Subcutaneous abdominal adipose tissue (tissue), 5 donors: ENCODE data around the gene NDRG3.
"Not testable (repeated sequence)": the region's sequence is repeated elsewhere in the genome, so short reads cannot be mapped to it uniquely, and the experiment has no call there.

Experiments
- H3K27ac ChIP-seq: one replicate; pipeline ENCODE4 v1.7.0; 2013; ENCODE audit warnings: low read depth, mild to moderate bottlenecking, inconsistent platforms, low read length, moderate library complexity
- H3K27me3 ChIP-seq, 5 donors: one replicate each; pipeline ENCODE4 v1.7.0; 2013; ENCODE audit warnings: low read length in 5 of 5, inconsistent platforms in 1 of 5; ENCODE audit not compliant: control insufficient read depth in 5 of 5, insufficient read depth in 4 of 5
- H3K36me3 ChIP-seq, 5 donors: one replicate each; pipeline ENCODE4 v1.7.0; 2013; ENCODE audit warnings: low read length in 5 of 5; ENCODE audit not compliant: control insufficient read depth in 5 of 5, insufficient read depth in 5 of 5
- H3K4me1 ChIP-seq, 5 donors: one replicate each; pipeline ENCODE4 v1.7.0; 2013; ENCODE audit warnings: low read length in 5 of 5, mild to moderate bottlenecking in 3 of 5, moderate library complexity in 1 of 5; ENCODE audit not compliant: control insufficient read depth in 5 of 5, insufficient read depth in 5 of 5
- H3K4me3 ChIP-seq, 5 donors: one replicate each; pipeline ENCODE4 v1.7.0; 2013; ENCODE audit warnings: low read length in 5 of 5, low read depth in 1 of 5
- H3K9ac ChIP-seq, 5 donors: one replicate each; pipeline ENCODE4 v1.7.0; 2013; ENCODE audit warnings: low read length in 5 of 5, mild to moderate bottlenecking in 4 of 5, moderate library complexity in 3 of 5
- H3K9me3 ChIP-seq, 5 donors: one replicate each; pipeline ENCODE4 v1.7.0; 2013; ENCODE audit warnings: low read length in 5 of 5; ENCODE audit not compliant: control insufficient read depth in 5 of 5
- donor health status: healthy.
- donor health status: healthy.
- donor health status: healthy.
- donor health status: healthy.
- donor health status: healthy.

NDRG3 gene

DNA sequence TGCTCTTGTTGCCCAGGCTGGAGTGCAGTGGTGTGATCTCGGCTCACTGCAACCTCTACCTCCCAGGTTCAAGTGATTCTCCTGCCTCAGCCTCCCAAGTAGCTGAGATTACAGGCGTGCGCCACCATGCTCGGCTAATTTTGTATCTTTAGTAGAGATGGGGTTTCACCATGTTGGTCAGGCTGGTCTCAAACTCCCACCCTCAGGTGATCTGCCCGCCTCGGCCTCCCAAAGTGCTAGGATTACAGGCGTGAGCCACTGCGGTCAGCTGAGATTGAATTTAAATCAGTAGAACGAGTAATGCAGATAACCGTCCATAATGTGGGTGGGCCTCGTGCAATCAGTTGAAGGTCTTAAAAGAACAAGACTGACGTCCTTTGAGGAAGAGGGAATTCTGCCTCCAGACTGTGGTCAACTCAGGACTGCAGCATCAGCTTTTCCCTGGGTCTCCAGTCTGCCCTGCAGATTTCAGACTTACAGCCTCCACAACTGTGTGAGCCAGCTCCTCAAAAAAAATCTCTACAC is 107.0 kb downstream of the NDRG3 start:
- not testable (repeated sequence) for H3K36me3 ChIP-seq, H3K9me3 ChIP-seq, H3K27ac ChIP-seq, H3K9ac ChIP-seq, H3K27me3 ChIP-seq, H3K4me1 ChIP-seq, H3K4me3 ChIP-seq

DNA sequence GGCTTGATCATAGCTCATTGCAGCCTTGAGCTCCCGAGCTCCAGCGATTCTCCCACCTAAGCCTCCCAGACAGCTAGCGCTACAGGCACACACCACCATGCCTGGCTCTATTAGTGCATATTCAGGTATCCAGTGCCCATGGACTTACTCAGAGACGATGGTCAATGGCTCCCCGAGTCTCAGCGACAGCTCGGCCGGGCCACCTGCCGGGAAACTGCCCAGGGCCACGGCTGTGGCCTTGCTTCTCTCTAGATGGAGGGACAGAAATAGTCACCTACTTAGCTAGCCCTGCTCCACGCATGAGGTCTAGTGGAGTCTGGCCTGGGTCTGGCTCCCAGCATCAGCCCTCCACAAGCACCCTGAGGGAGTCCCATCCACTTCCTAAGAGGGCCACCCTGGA is 111.5 kb downstream of the NDRG3 start:
- Histone ChIP-seq H3K4me3 (no peak overlapping the region), H3K36me3 (no peaks in the 10 kb centered on the region), H3K27ac (no peak overlapping the region), H3K27me3 (no peaks in the 10 kb centered on the region), H3K9me3 (no peaks in the 10 kb centered on the region), H3K4me1 (no peaks in the 10 kb centered on the region), H3K9ac (no peak overlapping the region)

DNA sequence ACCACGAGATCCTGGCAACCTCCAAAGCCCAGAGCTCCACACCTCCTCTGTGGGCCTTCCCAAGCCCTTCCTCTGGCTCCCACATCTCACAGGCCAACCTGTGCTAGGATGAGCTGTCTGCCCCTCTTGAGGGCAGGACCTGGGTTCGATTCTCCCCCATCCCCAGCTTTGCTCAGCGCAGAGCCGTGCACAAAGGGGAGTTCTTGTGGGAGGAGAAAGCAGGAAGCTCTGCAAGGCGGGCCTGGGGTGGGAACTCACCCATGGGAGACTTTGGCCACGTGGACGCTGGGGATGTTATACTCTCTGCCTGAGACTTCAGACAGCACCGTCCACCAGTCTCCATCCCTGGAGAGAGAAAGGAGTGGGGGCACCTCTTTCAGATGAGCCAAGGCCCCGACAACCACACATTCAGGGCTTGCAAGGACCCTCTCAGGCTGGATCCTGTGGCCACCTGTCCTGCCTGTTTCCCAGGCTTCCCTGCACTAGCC is 112.6 kb downstream of the NDRG3 start:
- Histone ChIP-seq H3K36me3 (no peaks in the 10 kb centered on the region), H3K9ac (no peak overlapping the region), H3K27ac (no peak overlapping the region), H3K9me3 (no peaks in the 10 kb centered on the region), H3K4me1 (no peaks in the 10 kb centered on the region), H3K4me3 (no peak overlapping the region), H3K27me3 (no peaks in the 10 kb centered on the region)

DNA sequence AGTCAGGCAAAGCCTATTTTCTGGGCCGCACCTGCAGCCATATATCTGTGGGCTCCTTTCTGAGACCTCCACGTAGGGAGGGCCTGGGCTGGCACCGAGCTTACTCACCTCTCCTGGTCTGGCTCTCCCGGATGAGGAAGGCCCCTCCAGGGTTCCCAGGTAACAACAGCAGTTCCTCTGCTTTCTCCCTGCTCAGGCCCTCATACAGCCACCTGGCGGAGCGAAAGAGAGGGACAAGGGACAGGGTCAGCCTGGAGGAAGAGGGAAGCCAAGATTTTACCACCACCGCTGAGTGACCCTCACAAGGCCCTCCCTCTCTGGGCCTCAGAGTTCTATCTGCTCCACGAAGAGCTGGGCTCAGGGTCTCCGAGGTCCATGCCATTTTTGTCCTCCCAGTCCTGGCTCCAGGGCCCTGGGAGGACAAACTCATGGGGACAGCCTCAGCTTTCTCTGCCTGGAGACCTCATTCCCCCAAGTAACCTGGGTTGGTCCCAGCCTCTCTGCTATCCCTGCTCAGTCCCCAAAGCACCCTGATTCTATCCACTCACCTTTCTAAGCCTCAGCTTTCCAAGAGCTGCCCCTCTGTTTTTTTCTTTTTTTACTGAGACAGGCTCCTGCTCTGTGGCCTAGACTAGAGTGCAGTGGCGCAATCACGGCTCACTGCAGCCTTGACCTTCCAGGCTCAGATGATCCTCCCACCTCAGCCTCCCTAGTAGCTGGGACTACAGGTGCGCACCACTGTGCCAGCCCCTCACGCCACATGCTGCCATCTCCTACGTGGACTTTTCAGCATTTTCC is 113.2 kb downstream of the NDRG3 start:
- no peaks in the 10 kb centered on the region for H3K4me1 ChIP-seq
- no peak overlapping the region for H3K9ac ChIP-seq
- H3K27me3 ChIP-seq, result no peaks in the 10 kb centered on the region
- no peaks in the 10 kb centered on the region for H3K9me3 ChIP-seq
- H3K27ac ChIP-seq, result no peak overlapping the region
- H3K4me3 ChIP-seq, result no peak overlapping the region
- H3K36me3 ChIP-seq, result no peaks in the 10 kb centered on the region

DNA sequence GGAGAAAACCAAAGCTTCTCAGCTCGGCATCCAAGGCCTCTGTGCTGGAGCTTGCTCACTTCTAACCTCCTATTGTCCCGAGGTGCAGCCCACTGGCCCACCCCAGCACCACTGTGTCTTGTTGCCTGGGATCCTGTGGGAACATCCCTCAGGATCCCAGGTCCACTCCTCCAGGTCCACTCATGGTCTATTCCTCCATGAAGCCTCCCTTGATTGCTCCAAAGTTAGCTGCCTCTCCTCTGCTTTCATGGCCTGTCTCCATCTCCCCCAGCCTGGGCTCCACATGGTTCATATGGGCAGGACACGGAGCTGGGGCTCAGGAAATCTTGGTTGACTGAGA is 113.8 kb downstream of the NDRG3 start:
- Histone ChIP-seq H3K9ac (no peak overlapping the region), H3K36me3 (no peaks in the 10 kb centered on the region), H3K4me3 (no peak overlapping the region), H3K27me3 (no peaks in the 10 kb centered on the region), H3K27ac (no peak overlapping the region), H3K4me1 (no peaks in the 10 kb centered on the region), H3K9me3 (no peaks in the 10 kb centered on the region)

DNA sequence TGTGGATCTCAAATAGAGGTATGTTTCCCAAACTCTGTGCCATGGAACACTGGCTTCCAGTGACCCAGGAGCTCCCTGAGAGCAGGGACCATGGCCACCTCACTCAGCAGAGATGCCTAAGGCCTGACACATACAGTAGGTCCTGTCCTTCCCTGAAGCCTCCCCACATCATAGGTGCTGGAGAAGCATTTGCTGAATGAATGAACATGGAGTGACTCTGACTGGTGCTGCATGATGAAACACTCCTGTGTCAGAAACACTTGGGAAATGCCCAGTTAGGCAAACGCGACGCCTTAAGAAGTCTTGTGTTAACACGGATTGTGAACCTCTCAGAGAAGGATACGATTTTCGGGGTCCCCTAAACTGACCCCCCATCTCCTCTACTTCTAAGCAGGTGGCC is 114.2 kb downstream of the NDRG3 start:
- Histone ChIP-seq H3K27ac (no peak overlapping the region), H3K9me3 (no peaks in the 10 kb centered on the region)

DNA sequence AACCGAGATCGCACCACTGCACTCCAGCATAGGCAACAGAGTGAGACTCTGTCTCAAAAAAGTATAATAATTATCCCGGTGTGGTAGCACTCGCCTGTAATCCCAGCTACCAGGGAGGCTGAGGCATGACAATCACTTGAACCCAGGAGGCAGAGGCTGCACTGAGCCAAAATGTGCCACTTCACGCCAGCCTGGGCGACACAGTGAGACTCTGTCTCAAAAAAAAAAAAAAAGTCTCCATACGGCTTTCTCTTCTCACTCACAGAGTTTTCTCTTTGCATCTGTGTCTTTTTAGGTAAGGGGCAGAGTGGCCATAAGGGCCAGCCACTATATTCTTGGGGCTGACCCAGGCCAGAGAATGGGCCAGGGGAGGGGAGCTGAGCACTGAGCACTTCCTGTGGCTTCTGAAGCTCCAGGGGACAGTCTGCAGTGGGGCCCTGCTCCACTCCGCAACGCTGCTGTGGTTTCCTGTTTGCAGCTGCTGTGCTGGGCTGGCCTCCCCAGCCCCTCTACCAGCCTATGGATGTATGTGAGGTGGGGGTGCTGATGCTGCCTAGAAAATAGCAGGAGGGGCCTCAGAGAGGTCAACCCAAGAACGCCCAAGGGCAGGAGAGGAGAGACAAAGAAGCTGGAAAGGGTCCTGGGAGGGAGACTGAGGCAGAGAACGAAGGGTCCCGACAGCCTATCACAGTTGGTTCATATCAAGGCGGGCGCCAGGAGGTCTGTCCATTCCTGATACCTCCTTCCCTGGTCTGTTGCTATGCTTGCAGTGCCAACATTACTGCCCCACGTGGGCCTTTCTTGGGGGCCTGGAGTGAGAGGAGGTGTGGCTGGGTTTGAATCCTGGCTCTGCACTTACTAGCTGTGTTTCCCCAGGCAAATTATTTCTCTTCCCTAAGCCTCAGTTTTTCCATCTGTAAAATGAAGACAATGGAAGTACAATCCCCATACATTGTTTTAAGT is 115.9 kb downstream of the NDRG3 start:
- H3K9ac ChIP-seq, result no peak overlapping the region

More for the DNA sequence above, 114.2 kb downstream of the NDRG3 start:
- Histone ChIP-seq H3K27me3 (no peaks in the 10 kb centered on the region), H3K36me3 (no peaks in the 10 kb centered on the region), H3K4me1 (no peaks in the 10 kb centered on the region), H3K4me3 (no peak overlapping the region), H3K9ac (no peak overlapping the region)

DNA sequence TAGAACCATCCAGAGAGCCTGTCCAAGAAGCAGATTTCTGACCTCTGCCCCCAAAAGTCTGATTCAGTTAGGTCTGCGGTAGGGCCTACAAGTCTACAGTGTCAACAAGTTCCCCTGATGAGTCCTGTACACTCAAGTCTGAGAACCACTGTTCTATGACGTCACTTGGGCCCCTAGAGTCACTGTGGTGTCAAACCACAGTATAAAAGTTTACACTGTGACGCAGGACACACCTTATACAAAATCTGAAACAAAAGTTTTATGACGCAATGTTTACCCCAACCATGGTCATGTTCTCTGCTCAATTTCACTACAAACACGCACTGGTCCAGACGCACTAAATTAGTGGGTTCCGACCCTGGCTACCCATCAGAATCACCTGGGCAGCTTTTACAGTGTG is 117.8 kb downstream of the NDRG3 start:
- Histone ChIP-seq H3K27ac (no peak overlapping the region), H3K9ac (no peak overlapping the region), H3K36me3 (no peaks in the 10 kb centered on the region), H3K4me3 (no peak overlapping the region), H3K9me3 (no peaks in the 10 kb centered on the region), H3K27me3 (no peaks in the 10 kb centered on the region), H3K4me1 (no peaks in the 10 kb centered on the region)

More for the DNA sequence above, 115.9 kb downstream of the NDRG3 start:
- Histone ChIP-seq H3K4me1 (no peaks in the 10 kb centered on the region), H3K36me3 (no peaks in the 10 kb centered on the region), H3K27ac (no peak overlapping the region), H3K9me3 (no peaks in the 10 kb centered on the region), H3K4me3 (no peak overlapping the region), H3K27me3 (no peaks in the 10 kb centered on the region)

DNA sequence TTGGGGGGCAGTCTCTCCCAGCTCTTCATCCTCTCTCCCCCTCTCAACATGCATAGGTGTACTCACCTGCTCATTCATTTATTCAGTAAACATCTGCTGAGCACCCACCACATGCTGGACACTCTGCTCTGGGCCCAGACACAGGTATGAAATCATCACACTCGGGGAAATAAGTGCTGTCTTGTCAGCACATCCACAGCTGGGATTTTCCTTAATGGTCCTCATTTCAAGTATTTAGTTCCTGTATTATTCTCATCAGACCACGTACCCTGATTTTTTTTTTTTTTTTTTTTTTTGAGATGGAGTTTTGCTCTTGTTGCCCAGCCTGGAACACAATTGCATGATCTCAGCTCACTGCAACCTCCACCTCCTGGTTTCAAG is 121.0 kb downstream of the NDRG3 start:
- H3K4me3 ChIP-seq, result no peak overlapping the region
- H3K9me3 ChIP-seq, result no peaks in the 10 kb centered on the region
- H3K27ac ChIP-seq, result no peak overlapping the region
- H3K4me1 ChIP-seq, result no peaks in the 10 kb centered on the region
- no peaks in the 10 kb centered on the region for H3K27me3 ChIP-seq
- H3K9ac ChIP-seq, result no peak overlapping the region
- no peaks in the 10 kb centered on the region for H3K36me3 ChIP-seq
